NT2/D1 (cell line): ENCODE results near the gene HSD17B4.

Source experiments
- DNase-seq: peaks from one replicate; pipeline ENCODE4 v3.0.0-alpha.2; 2011; ENCODE audit warnings: low read depth, low spot score
- H3K27me3 ChIP-seq: 2 replicates; pipeline ENCODE4 v1.6.0; 2011; ENCODE audit warnings: mild to moderate bottlenecking; ENCODE audit not compliant: insufficient read length, insufficient read depth
- H3K36me3 ChIP-seq: 2 replicates; pipeline ENCODE4 v1.6.1; 2011; ENCODE audit warnings: mild to moderate bottlenecking, low read length, mixed read lengths; ENCODE audit not compliant: insufficient read depth, insufficient read length
- H3K4me1 ChIP-seq: 2 replicates; pipeline ENCODE4 v1.5.1; 2011; ENCODE audit not compliant: insufficient read depth, insufficient read length
- H3K4me3 ChIP-seq: 2 replicates; pipeline ENCODE4 v1.5.1; 2011; ENCODE audit warnings: low read depth; ENCODE audit not compliant: insufficient read length
- H3K9ac ChIP-seq: 2 replicates; pipeline ENCODE4 v1.6.0; 2011; ENCODE audit warnings: low read depth; ENCODE audit not compliant: insufficient read length
- H3K9me3 ChIP-seq: 2 replicates; pipeline ENCODE4 v1.5.1; 2011; ENCODE audit warnings: mild to moderate bottlenecking, low read length; ENCODE audit not compliant: insufficient read depth
- SUZ12 ChIP-seq: IDR thresholded peaks from 2 replicates; pipeline ENCODE4 v1.6.1; 2011; ENCODE audit not compliant: insufficient read length, insufficient read depth; ENCODE audit errors: extremely low read depth
- YY1 ChIP-seq: IDR thresholded peaks from 2 replicates; pipeline ENCODE4 v1.6.1; 2011; ENCODE audit not compliant: insufficient read length, insufficient read depth
- ZNF274 ChIP-seq: IDR thresholded peaks from 2 replicates; pipeline ENCODE4 v1.6.1; 2011; ENCODE audit warnings: mild to moderate bottlenecking, low read depth, low read length

HSD17B4 gene

DNA sequence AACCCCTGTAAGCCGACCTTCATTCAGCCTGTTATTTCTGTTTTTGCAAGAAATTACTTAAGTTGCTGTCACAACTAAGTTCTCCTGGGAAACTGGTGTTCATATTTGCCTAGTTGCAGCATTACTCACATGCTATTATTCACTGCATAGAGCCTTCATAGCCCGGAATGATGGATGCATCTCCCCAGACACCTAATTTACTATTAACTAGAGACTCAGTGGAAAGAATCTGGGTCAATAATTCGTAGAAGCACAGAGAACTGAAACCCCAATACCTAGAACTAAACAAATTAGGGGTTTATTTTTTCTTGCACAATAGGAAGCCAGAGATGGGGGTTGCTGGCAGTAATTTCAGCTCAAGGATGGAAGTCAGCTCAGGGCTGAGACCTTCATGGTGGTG, 131.4 kb downstream of the HSD17B4 start:
- TF ChIP-seq YY1 (no peak), SUZ12 (no peak), ZNF274 (no peak)
- H3K4me3 ChIP-seq: no peak overlapping the region
- peaks cover 3% of the 10 kb centered on the region for H3K4me1 ChIP-seq
- no peak overlapping the region for H3K9ac ChIP-seq
- no peak for DNase-seq
- no peaks in the 10 kb centered on the region for H3K27me3 ChIP-seq
- no peaks in the 10 kb centered on the region for H3K36me3 ChIP-seq
- no peaks in the 10 kb centered on the region for H3K9me3 ChIP-seq
